T-helper 1 cell treated with Interleukin-12 subunit alpha and Interleukin-12 subunit beta and Interleukin-4 antibody, amounts not matched to agents 30 μg/mL and 1 μg/mL, for 36 hours (primary cell): ENCODE data around the gene TM9SF3.
"Not testable (repeated sequence)": the region's sequence is repeated elsewhere in the genome, so short reads cannot be mapped to it uniquely, and the experiment has no call there.

Experiments used
- H3K27ac Mint-ChIP-seq: one replicate; pipeline ENCODE4 v1.8.0; 2021; ENCODE audit warnings: mild to moderate bottlenecking, mixed read lengths
- H3K27me3 Mint-ChIP-seq: one replicate; pipeline ENCODE4 v1.8.0; 2021; ENCODE audit warnings: low read depth, mixed read lengths
- H3K36me3 Mint-ChIP-seq: one replicate; pipeline ENCODE4 v1.8.0; 2021; ENCODE audit warnings: low read depth, mixed read lengths
- H3K4me1 Mint-ChIP-seq: one replicate; pipeline ENCODE4 v1.8.0; 2021; ENCODE audit warnings: low read depth, mixed read lengths
- H3K4me3 Mint-ChIP-seq: one replicate; pipeline ENCODE4 v1.8.0; 2021; ENCODE audit warnings: mild to moderate bottlenecking, moderate library complexity, mixed read lengths
- H3K9me3 Mint-ChIP-seq: one replicate; pipeline ENCODE4 v1.8.0; 2021; ENCODE audit warnings: mixed read lengths

TM9SF3 gene

GRCh38 chr10:96587264-96588059 is 650 bp upstream of the TM9SF3 start:
- Mint-ChIP-seq H3K4me1 (peaks cover 20% of the 10 kb centered on the region), H3K27ac (no peak overlapping the region), H3K27me3 (peaks cover 18% of the 10 kb centered on the region), H3K9me3 (no peaks in the 10 kb centered on the region), H3K4me3 (no peak overlapping the region), H3K36me3 (no peaks in the 10 kb centered on the region)

- Mint-ChIP-seq H3K4me1 (peaks cover 15% of the 10 kb centered on the region), H3K9me3 (no peaks in the 10 kb centered on the region), H3K27me3 (peaks cover 6% of the 10 kb centered on the region), H3K4me3 (peak overlapping the region; percentile 88), H3K36me3 (no peaks in the 10 kb centered on the region), H3K27ac (peak overlapping the region; percentile 88)
These were observed 935 bp downstream of the TM9SF3 start for GRCh38 chr10:96585736-96586418.

GRCh38 chr10:96584474-96584873 is 2.3 kb downstream of the TM9SF3 start:
- Mint-ChIP-seq H3K9me3 (no peaks in the 10 kb centered on the region), H3K4me3 (no peak overlapping the region), H3K4me1 (peaks cover 15% of the 10 kb centered on the region), H3K27me3 (no peaks in the 10 kb centered on the region), H3K27ac (no peak overlapping the region), H3K36me3 (peaks cover 2% of the 10 kb centered on the region)

GRCh38 chr10:96584035-96584434 is 2.8 kb downstream of the TM9SF3 start:
- Mint-ChIP-seq H3K9me3 (no peaks in the 10 kb centered on the region), H3K4me1 (peaks cover 15% of the 10 kb centered on the region), H3K36me3 (peaks cover 2% of the 10 kb centered on the region), H3K27ac (no peak overlapping the region), H3K4me3 (no peak overlapping the region), H3K27me3 (no peaks in the 10 kb centered on the region)

GRCh38 chr10:96579133-96579532 is 7.7 kb downstream of the TM9SF3 start:
- Mint-ChIP-seq H3K4me3 (no peak overlapping the region), H3K4me1 (peaks cover 7% of the 10 kb centered on the region), H3K36me3 (peaks cover 15% of the 10 kb centered on the region), H3K27me3 (no peaks in the 10 kb centered on the region), H3K9me3 (no peaks in the 10 kb centered on the region), H3K27ac (no peak overlapping the region)

- no peaks in the 10 kb centered on the region for H3K27me3 Mint-ChIP-seq
- peaks cover 20% of the 10 kb centered on the region for H3K36me3 Mint-ChIP-seq
- no peak overlapping the region for H3K27ac Mint-ChIP-seq
- H3K4me1 Mint-ChIP-seq = peaks cover 8% of the 10 kb centered on the region
- H3K4me3 Mint-ChIP-seq = no peak overlapping the region
- H3K9me3 Mint-ChIP-seq = no peaks in the 10 kb centered on the region
These were observed 8.2 kb downstream of the TM9SF3 start for GRCh38 chr10:96578633-96579032.

GRCh38 chr10:96578022-96578421 is 8.8 kb downstream of the TM9SF3 start:
- H3K4me1 Mint-ChIP-seq = peaks cover 10% of the 10 kb centered on the region
- H3K27me3 Mint-ChIP-seq = no peaks in the 10 kb centered on the region
- H3K36me3 Mint-ChIP-seq = peaks cover 21% of the 10 kb centered on the region
- H3K27ac Mint-ChIP-seq = no peak overlapping the region
- H3K4me3 Mint-ChIP-seq = no peak overlapping the region
- H3K9me3 Mint-ChIP-seq = no peaks in the 10 kb centered on the region

GRCh38 chr10:96577069-96577468 is 9.7 kb downstream of the TM9SF3 start:
- Mint-ChIP-seq H3K4me3 (no peak overlapping the region), H3K27ac (no peak overlapping the region)

GRCh38 chr10:96576277-96576980 is 10.4 kb downstream of the TM9SF3 start:
- Mint-ChIP-seq H3K36me3 (peaks cover 25% of the 10 kb centered on the region), H3K9me3 (no peaks in the 10 kb centered on the region), H3K4me1 (peaks cover 10% of the 10 kb centered on the region), H3K27me3 (no peaks in the 10 kb centered on the region), H3K27ac (no peak overlapping the region), H3K4me3 (no peak overlapping the region)

More at GRCh38 chr10:96577069-96577468, 9.7 kb downstream of the TM9SF3 start:
- peaks cover 10% of the 10 kb centered on the region for H3K4me1 Mint-ChIP-seq
- no peaks in the 10 kb centered on the region for H3K9me3 Mint-ChIP-seq
- peaks cover 21% of the 10 kb centered on the region for H3K36me3 Mint-ChIP-seq
- H3K27me3 Mint-ChIP-seq = no peaks in the 10 kb centered on the region

GRCh38 chr10:96574564-96574963 is 12.2 kb downstream of the TM9SF3 start:
- Mint-ChIP-seq H3K36me3 (peaks cover 22% of the 10 kb centered on the region), H3K4me1 (peaks cover 10% of the 10 kb centered on the region)
- H3K27me3 Mint-ChIP-seq, H3K9me3 Mint-ChIP-seq, H3K4me3 Mint-ChIP-seq, H3K27ac Mint-ChIP-seq: not testable (repeated sequence)

GRCh38 chr10:96573036-96573435 is 13.8 kb downstream of the TM9SF3 start:
- Mint-ChIP-seq H3K4me1 (peaks cover 20% of the 10 kb centered on the region), H3K4me3 (no peak overlapping the region), H3K27me3 (no peaks in the 10 kb centered on the region), H3K27ac (no peak overlapping the region), H3K36me3 (peaks cover 26% of the 10 kb centered on the region), H3K9me3 (no peaks in the 10 kb centered on the region)

GRCh38 chr10:96570983-96571964 is 15.5 kb downstream of the TM9SF3 start:
- Mint-ChIP-seq H3K4me3 (no peak overlapping the region), H3K36me3 (peaks cover 29% of the 10 kb centered on the region), H3K4me1 (peaks cover 27% of the 10 kb centered on the region), H3K27me3 (no peaks in the 10 kb centered on the region), H3K9me3 (no peaks in the 10 kb centered on the region), H3K27ac (no peak overlapping the region)

GRCh38 chr10:96570511-96570910 is 16.3 kb downstream of the TM9SF3 start:
- Mint-ChIP-seq H3K27ac (no peak overlapping the region), H3K4me1 (peaks cover 32% of the 10 kb centered on the region)

GRCh38 chr10:96568402-96568801 is 18.4 kb downstream of the TM9SF3 start:
- H3K4me3 Mint-ChIP-seq = no peak overlapping the region
- no peaks in the 10 kb centered on the region for H3K27me3 Mint-ChIP-seq
- H3K27ac Mint-ChIP-seq = peak overlapping the region; percentile 63
- peaks cover 20% of the 10 kb centered on the region for H3K36me3 Mint-ChIP-seq
- H3K9me3 Mint-ChIP-seq = no peaks in the 10 kb centered on the region
- peaks cover 29% of the 10 kb centered on the region for H3K4me1 Mint-ChIP-seq

More at GRCh38 chr10:96570511-96570910, 16.3 kb downstream of the TM9SF3 start:
- H3K9me3 Mint-ChIP-seq = no peaks in the 10 kb centered on the region
- H3K4me3 Mint-ChIP-seq = no peak overlapping the region
- H3K27me3 Mint-ChIP-seq = no peaks in the 10 kb centered on the region
- peaks cover 28% of the 10 kb centered on the region for H3K36me3 Mint-ChIP-seq
